GM12878 (cell line): ENCODE measurements around the gene NGF. TPM values are rescaled to one million over a fixed set of nuclear protein-coding genes. Genes with fewer than 3 reads are reported as not detected.

Experiments used
- ATAC-seq: fragments of 200-7000 bp; cut with Tn5 transposase; 3 replicates; pipeline ENCODE4 v1.9.1; 2020; ENCODE audit warnings: mild to moderate bottlenecking, moderate library complexity
- BruUV-seq: library from RNA; stranded (reverse); fragments of 400-500 nt; replicated peaks from 2 replicates; lab custom pipeline; 2021; lab: Mats Ljungman, UMichigan
- CTCF ChIA-PET: fragments of 300-600 bp; sonication (Branson Sonifier 250); formaldehyde crosslinking; extraction: SDS; loops from one replicate; lab custom pipeline; 2021; ENCODE audit warnings: inconsistent platforms; lab: Yijun Ruan, JAX
- POLR2A ChIA-PET: fragments of 350-600 bp; formaldehyde crosslinking; extraction: SDS; loops from one replicate; lab custom pipeline; 2021; ENCODE audit warnings: inconsistent platforms; lab: Charles Lee
- RAD21 ChIA-PET: fragments of 300-600 bp; sonication (Branson Sonifier 250); formaldehyde crosslinking; loops from one replicate; lab custom pipeline; 2023; ENCODE audit warnings: antibody characterized with exemption; ENCODE audit not compliant: unreplicated experiment; lab: Charles Lee
- SMC1A ChIA-PET: fragments of 300-600 bp; sonication (Branson Sonifier 250); formaldehyde crosslinking; loops from one replicate; lab custom pipeline; 2023; ENCODE audit not compliant: unreplicated experiment, uncharacterized antibody; lab: Charles Lee
- DNase-seq: peaks from one replicate; pipeline ENCODE4 v3.0.0-alpha.2; 2011; ENCODE audit warnings: low read depth, low spot score
- FAIRE-seq: peaks from 3 replicates; lab custom pipeline; 2011; peaks lifted over from hg19 to GRCh38; lab: Jason Lieb, UNC
- H2AFZ ChIP-seq: 2 replicates; pipeline ENCODE4 v1.6.0; 2011; ENCODE audit warnings: low read depth, low read length, control low read depth; ENCODE audit not compliant: control insufficient read depth
- H3K27ac ChIP-seq: 2 replicates; pipeline ENCODE4 v1.5.1; 2011; ENCODE audit warnings: control low read depth; ENCODE audit not compliant: control insufficient read depth, insufficient read depth
- H3K27me3 ChIP-seq, 2 experiments: replicated peaks in 1 of 2; 2 replicates each; pipeline versions ENCODE4 v1.6.0 to v1.6.1; 2011; ENCODE audit warnings: low read length in 1 of 2; ENCODE audit not compliant: control insufficient read depth in 2 of 2, insufficient read depth in 2 of 2
- H3K36me3 ChIP-seq, 2 experiments: 2 replicates each; pipeline ENCODE4 v1.5.1; 2011; ENCODE audit warnings: low read length in 1 of 2; ENCODE audit not compliant: control insufficient read depth in 2 of 2, insufficient read depth in 2 of 2
- H3K4me1 ChIP-seq: 2 replicates; pipeline ENCODE4 v1.6.1; 2011; ENCODE audit warnings: mild to moderate bottlenecking, low read length, moderate library complexity, mixed read lengths; ENCODE audit not compliant: control insufficient read depth, insufficient read depth
- H3K4me2 ChIP-seq: 2 replicates; pipeline ENCODE4 v1.6.0; 2011; ENCODE audit warnings: control low read depth; ENCODE audit not compliant: control insufficient read depth, insufficient read depth
- H3K4me3 ChIP-seq: fragments of 200-600 bp; sonication (generic); 2 replicates; pipeline ENCODE4 v1.5.1; 2016
- H3K79me2 ChIP-seq: 2 replicates; pipeline ENCODE4 v1.6.0; 2011; ENCODE audit warnings: low read length; ENCODE audit not compliant: control insufficient read depth, insufficient read depth
- H3K9ac ChIP-seq: 2 replicates; pipeline ENCODE4 v1.8.0; 2011; ENCODE audit warnings: low read length, control low read depth, mixed read lengths; ENCODE audit not compliant: control insufficient read depth, insufficient read depth
- H3K9me3 ChIP-seq: replicated peaks from 3 replicates; pipeline ENCODE4 v1.5.1; 2011; ENCODE audit warnings: mild to moderate bottlenecking, low read length; ENCODE audit not compliant: control insufficient read depth, insufficient read depth
- H4K20me1 ChIP-seq: 2 replicates; pipeline ENCODE4 v1.6.0; 2011; ENCODE audit not compliant: control insufficient read depth, insufficient read depth
- ATF7 ChIP-seq: fragments of 450-650 bp; IDR thresholded peaks from 2 replicates; pipeline ENCODE4 v1.6.1; 2016; ENCODE audit warnings: low read depth, mild to moderate bottlenecking
- EED ChIP-seq: sonication (generic); IDR thresholded peaks from 2 replicates; pipeline ENCODE4 v1.6.1; 2016; ENCODE audit warnings: antibody characterized with exemption, low read depth
- HDGF ChIP-seq: fragments of 450-650 bp; IDR thresholded peaks from 2 replicates; pipeline ENCODE4 v1.6.1; 2016; ENCODE audit warnings: antibody characterized with exemption
- POLR2AphosphoS2 ChIP-seq: IDR thresholded peaks from 2 replicates; pipeline ENCODE4 v1.6.1; 2011; ENCODE audit warnings: low read depth, mild to moderate bottlenecking, low read length, improper control_type of control experiment, moderate library complexity
- SREBF1 ChIP-seq: IDR thresholded peaks from 2 replicates; pipeline ENCODE4 v1.6.1; 2012; ENCODE audit warnings: mild to moderate bottlenecking, low read length
- WGBS: methylation state at CpG from one replicate; pipeline ENCODE4 v1.1.6; 2016; ENCODE audit warnings: low lambda C conversion rate; ENCODE audit not compliant: insufficient replicate concordance, insufficient coverage; ENCODE audit errors: missing lambda C conversion rate; 5-methylcytosine and 5-hydroxymethylcytosine counted together
- in situ Hi-C: fragments of 300-500 bp; cut with MboI; formaldehyde crosslinking; loops from 9 replicates; pipeline ENCODE4 v1.14.3; 2018; ENCODE audit warnings: mixed read lengths
- intact Hi-C: fragments of 100-400 bp; cut with micrococcal nuclease; formaldehyde crosslinking; loops from one replicate; pipeline ENCODE4 v1.14.2; 2022; ENCODE audit not compliant: unreplicated experiment
- polyA plus RNA-seq, 11 experiments: library from polyadenylated mRNA; depleted of rRNA in 4 of 11; unstranded in 6 of 11; stranded (reverse) in 5 of 11; fragments of >200 nt; fragmentation: Nextera tagmentation in 4 of 11; fragmentation: Illumina TruSeq in 1 of 11; extraction: Ambion mirVana in 4 of 11; extraction: Trizol in 1 of 11; gene quantifications; 1 replicate in 1 of 11; 2 replicates in 10 of 11; pipeline versions ENCODE4 v1.2.1 to v1.2.3, GENCODE V29; 2011 to 2016; ENCODE audit warnings: inconsistent platforms in 2 of 11, missing spikeins in 2 of 11, low read depth in 1 of 11
- total RNA-seq, 4 experiments: library from RNA; depleted of rRNA in 3 of 4; stranded (reverse); fragments of >200 nt in 3 of 4; fragmentation: Illumina TruSeq in 1 of 4; extraction: Trizol in 1 of 4; gene quantifications; 2 replicates each; pipeline versions ENCODE4 v1.2.1 to v1.2.3, GENCODE V29; 2013 to 2021
- TF ChIP-seq, protein P1 (sequence below): fragments of 450-650 bp; IDR thresholded peaks from 2 replicates; pipeline ENCODE4 v1.6.1; 2017; ENCODE audit warnings: mild to moderate bottlenecking, moderate library complexity
- TF ChIP-seq, protein P2 (sequence below): fragments of 450-650 bp; IDR thresholded peaks from 2 replicates; pipeline ENCODE4 v1.6.1; 2016; ENCODE audit warnings: mild to moderate bottlenecking, moderate library complexity, borderline replicate concordance
- TF ChIP-seq, protein P3 (sequence below): IDR thresholded peaks from 2 replicates; pipeline ENCODE4 v1.6.1; 2011; ENCODE audit warnings: low read depth, mild to moderate bottlenecking, low read length, moderate library complexity, borderline replicate concordance; ENCODE audit errors: extremely low read depth
- TF ChIP-seq, protein P4 (sequence below): fragments of 450-650 bp; IDR thresholded peaks from 2 replicates; pipeline ENCODE4 v1.6.1; 2014; ENCODE audit warnings: mild to moderate bottlenecking

Gene NGF
- total and polyA plus RNA-seq, 10 of the 15 experiments (the other 5 are each of a cell fraction or from before 2014, with no cell fraction given), result not detected

DNA sequence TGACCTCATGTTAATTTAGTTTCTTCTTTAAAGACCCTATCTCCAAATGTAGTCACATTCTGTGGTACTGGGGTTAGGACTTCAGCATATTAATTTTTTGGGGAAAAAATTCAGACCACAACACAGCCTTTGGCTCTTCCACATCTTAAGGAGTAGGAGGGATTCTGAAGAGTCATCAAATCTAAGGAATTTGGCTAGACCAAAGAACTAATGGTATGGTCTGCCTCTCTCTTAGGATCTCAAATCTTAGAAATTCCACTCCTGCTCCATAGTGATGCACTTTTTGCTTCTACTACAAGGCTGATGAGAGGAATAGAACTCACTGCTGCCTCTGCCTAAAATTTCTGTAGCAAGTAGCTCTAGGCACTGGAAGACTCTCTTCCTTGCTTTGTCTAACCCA, 80.5 kb downstream of the NGF start (continued):
- TF ChIP-seq, protein P1, sequence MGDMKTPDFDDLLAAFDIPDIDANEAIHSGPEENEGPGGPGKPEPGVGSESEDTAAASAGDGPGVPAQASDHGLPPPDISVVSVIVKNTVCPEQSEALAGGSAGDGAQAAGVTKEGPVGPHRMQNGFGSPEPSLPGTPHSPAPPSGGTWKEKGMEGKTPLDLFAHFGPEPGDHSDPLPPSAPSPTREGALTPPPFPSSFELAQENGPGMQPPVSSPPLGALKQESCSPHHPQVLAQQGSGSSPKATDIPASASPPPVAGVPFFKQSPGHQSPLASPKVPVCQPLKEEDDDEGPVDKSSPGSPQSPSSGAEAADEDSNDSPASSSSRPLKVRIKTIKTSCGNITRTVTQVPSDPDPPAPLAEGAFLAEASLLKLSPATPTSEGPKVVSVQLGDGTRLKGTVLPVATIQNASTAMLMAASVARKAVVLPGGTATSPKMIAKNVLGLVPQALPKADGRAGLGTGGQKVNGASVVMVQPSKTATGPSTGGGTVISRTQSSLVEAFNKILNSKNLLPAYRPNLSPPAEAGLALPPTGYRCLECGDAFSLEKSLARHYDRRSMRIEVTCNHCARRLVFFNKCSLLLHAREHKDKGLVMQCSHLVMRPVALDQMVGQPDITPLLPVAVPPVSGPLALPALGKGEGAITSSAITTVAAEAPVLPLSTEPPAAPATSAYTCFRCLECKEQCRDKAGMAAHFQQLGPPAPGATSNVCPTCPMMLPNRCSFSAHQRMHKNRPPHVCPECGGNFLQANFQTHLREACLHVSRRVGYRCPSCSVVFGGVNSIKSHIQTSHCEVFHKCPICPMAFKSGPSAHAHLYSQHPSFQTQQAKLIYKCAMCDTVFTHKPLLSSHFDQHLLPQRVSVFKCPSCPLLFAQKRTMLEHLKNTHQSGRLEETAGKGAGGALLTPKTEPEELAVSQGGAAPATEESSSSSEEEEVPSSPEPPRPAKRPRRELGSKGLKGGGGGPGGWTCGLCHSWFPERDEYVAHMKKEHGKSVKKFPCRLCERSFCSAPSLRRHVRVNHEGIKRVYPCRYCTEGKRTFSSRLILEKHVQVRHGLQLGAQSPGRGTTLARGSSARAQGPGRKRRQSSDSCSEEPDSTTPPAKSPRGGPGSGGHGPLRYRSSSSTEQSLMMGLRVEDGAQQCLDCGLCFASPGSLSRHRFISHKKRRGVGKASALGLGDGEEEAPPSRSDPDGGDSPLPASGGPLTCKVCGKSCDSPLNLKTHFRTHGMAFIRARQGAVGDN, result no peak
- no peak for TF ChIP-seq SREBF1
- TF ChIP-seq, protein P2, sequence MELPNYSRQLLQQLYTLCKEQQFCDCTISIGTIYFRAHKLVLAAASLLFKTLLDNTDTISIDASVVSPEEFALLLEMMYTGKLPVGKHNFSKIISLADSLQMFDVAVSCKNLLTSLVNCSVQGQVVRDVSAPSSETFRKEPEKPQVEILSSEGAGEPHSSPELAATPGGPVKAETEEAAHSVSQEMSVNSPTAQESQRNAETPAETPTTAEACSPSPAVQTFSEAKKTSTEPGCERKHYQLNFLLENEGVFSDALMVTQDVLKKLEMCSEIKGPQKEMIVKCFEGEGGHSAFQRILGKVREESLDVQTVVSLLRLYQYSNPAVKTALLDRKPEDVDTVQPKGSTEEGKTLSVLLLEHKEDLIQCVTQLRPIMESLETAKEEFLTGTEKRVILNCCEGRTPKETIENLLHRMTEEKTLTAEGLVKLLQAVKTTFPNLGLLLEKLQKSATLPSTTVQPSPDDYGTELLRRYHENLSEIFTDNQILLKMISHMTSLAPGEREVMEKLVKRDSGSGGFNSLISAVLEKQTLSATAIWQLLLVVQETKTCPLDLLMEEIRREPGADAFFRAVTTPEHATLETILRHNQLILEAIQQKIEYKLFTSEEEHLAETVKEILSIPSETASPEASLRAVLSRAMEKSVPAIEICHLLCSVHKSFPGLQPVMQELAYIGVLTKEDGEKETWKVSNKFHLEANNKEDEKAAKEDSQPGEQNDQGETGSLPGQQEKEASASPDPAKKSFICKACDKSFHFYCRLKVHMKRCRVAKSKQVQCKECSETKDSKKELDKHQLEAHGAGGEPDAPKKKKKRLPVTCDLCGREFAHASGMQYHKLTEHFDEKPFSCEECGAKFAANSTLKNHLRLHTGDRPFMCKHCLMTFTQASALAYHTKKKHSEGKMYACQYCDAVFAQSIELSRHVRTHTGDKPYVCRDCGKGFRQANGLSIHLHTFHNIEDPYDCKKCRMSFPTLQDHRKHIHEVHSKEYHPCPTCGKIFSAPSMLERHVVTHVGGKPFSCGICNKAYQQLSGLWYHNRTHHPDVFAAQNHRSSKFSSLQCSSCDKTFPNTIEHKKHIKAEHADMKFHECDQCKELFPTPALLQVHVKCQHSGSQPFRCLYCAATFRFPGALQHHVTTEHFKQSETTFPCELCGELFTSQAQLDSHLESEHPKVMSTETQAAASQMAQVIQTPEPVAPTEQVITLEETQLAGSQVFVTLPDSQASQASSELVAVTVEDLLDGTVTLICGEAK, result no peak

DNA sequence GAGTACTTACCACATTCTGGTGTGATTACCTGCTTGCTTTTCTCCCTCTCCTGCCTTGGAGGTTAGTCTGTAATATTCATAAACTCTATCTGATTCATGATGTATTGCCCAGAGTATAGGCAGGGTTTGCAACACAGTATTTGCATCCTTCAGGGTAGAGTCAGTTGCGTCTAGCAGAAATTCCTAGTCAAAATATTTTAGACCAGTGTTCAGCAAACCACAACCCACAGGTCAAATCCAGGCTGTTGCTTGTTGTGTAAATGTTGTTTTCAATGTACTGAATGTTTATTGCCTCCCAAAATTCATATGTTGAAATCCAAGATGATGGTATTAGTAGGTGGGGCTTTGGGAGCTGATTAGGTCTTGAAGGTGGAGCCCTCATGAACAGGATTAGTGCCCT, 82.9 kb downstream of the NGF start:
- FAIRE-seq (no peak), DNase-seq (no peak), ATAC-seq (no peak)
- Histone ChIP-seq H3K36me3 (no peaks in the 10 kb centered on the region), H3K4me2 (no peak overlapping the region), H2AFZ (no peak overlapping the region), H3K27me3 (no peaks in the 10 kb centered on the region), H3K9me3 (peaks cover 1% of the 10 kb centered on the region; the same call in 1 of the 3 replicates), H3K4me3 (no peak overlapping the region), H3K4me1 (no peaks in the 10 kb centered on the region), H3K79me2 (no peaks in the 10 kb centered on the region), H3K9ac (no peak overlapping the region), H4K20me1 (no peaks in the 10 kb centered on the region), H3K27ac (no peak overlapping the region)
- ChIA-PET POLR2A (no interaction called here), RAD21 (no interaction called here), CTCF (no interaction called here), SMC1A (no interaction called here)
- intact Hi-C loops, result no loop called here
- 25% methylated on average over 1 of the region's 1 CpG for WGBS
- no TSS peak for BruUV-seq
- in situ Hi-C loops, result no loop called here
- TF ChIP-seq POLR2AphosphoS2, result no peak
- no peak for TF ChIP-seq ATF7
- TF ChIP-seq, protein P3, sequence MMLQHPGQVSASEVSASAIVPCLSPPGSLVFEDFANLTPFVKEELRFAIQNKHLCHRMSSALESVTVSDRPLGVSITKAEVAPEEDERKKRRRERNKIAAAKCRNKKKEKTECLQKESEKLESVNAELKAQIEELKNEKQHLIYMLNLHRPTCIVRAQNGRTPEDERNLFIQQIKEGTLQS, result no peak
- no peak for TF ChIP-seq EED
- no peak for TF ChIP-seq HDGF
- TF ChIP-seq, protein P4, sequence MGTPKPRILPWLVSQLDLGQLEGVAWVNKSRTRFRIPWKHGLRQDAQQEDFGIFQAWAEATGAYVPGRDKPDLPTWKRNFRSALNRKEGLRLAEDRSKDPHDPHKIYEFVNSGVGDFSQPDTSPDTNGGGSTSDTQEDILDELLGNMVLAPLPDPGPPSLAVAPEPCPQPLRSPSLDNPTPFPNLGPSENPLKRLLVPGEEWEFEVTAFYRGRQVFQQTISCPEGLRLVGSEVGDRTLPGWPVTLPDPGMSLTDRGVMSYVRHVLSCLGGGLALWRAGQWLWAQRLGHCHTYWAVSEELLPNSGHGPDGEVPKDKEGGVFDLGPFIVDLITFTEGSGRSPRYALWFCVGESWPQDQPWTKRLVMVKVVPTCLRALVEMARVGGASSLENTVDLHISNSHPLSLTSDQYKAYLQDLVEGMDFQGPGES, result no peak
